Measurements from ENCODE around the gene PARD3B. TPM values are rescaled to one million over a fixed set of nuclear protein-coding genes. Genes with fewer than 3 reads are reported as not detected.

PARD3B gene
- total RNA-seq, 2 donors from 2014 or later = 14.7 to 25.0 TPM

DNA sequence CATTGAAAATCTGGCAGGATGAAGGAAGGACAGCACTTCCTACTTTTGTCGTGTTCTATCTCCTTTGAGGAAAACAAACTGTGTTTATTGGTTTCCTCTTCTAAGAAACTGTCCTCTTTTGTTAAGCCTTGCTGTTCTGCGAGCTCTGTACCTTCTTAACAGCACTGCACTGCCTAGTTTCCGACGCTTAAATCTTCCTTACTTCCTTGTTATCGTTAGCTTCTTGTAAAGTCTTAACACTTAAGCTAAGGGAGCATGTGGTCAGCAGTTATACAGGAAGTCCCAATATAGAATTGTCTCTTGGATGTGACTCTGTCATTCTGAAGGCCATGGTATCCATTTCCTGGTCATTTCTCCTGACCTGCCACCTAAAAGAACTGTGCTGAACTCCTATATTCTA lies 584.3 kb downstream of the PARD3B start:
- intact Hi-C loops (cut with DNase I) = no loop called here
- Histone ChIP-seq H3K27me3 (replicated peaks; ENCODE audit: insufficient read depth) (no peaks in the 10 kb centered on the region), H3K36me3 (no peaks in the 10 kb centered on the region), H3K27ac (no peak overlapping the region), H3K4me1 (replicated peaks) (no peaks in the 10 kb centered on the region), H3K4me3 (no peak overlapping the region), H3K9me3 (no peaks in the 10 kb centered on the region)
- WGBS = 67% methylated on average over 5 of the region's 5 CpGs
- no peak for DNase-seq (ENCODE audit: low spot score)
- TF ChIP-seq POLR2AphosphoS5 (IDR thresholded peaks at IDR 0.05) (no peak), CTCF (IDR thresholded peaks at IDR 0.05) (no peak), POLR2A (IDR thresholded peaks at IDR 0.05) (no peak)

DNA sequence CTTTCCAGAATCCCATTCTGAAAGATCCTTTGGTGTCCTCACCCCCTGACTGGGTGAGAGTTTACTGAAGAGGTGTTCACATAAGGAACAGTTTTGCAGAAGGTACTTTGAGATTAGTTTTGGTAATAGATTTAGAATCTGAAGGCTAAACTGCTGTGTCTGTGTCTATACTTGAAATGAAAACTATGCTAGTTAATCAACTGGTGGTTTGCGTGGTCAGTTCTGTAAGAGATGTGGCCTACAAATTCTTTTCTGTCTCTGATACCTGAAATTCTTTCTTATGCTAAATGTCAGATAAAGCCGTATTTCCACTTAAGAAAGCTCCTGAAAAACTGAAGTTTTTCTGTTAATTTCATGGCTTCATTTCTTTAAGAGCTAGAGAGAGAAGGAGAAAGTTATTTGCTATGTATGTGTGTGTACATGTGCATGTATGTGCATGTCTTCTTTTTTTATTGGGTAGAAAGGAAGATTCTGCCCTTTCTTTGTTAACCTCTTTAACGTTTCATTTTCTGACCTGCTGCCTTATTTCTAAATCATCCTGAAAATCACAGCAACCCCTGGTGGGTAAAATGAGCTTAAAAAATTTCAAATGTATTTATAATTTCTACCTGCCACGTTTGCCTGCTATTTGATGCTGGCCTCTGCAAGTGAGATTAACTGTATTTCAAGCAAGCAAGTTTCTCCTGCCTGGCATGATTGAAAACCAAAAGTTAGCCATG lies 585.0 kb downstream of the PARD3B start:
- TF ChIP-seq POLR2AphosphoS5 (IDR thresholded peaks at IDR 0.05) = no peak
- TF ChIP-seq CTCF (IDR thresholded peaks at IDR 0.05) = no peak
- no peak for TF ChIP-seq POLR2A (IDR thresholded peaks at IDR 0.05)
- Histone ChIP-seq H3K27me3 (replicated peaks; ENCODE audit: insufficient read depth) (no peaks in the 10 kb centered on the region), H3K4me3 (no peak overlapping the region), H3K27ac (no peak overlapping the region), H3K4me1 (replicated peaks) (no peaks in the 10 kb centered on the region), H3K9me3 (no peaks in the 10 kb centered on the region), H3K36me3 (no peaks in the 10 kb centered on the region)
- no peak for DNase-seq (ENCODE audit: low spot score)
- 60% methylated on average over 4 of the region's 4 CpGs for WGBS
- intact Hi-C loops (cut with DNase I) = no loop called here

DNA sequence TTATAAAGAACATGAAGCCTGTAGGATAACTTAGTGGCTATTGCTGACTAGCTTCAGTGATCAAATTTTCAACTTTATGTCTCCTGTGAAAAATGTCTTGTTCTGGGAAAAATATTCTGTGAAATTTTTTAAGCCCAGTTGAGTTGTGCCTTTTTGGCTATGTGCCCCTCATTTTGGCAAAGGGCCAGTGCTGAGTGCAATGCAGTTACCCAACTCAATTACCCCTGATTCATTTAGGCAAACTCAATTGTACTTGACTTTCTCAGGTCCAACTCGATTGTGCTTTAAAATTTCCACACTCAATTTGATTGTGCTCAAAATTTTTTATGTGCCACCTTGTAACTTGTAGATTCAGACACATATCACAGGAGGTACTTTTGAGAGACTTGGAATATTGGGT lies 588.3 kb downstream of the PARD3B start:
- no peaks in the 10 kb centered on the region for H3K36me3 ChIP-seq
- no peak overlapping the region for H3K27ac ChIP-seq
- no peak for DNase-seq (ENCODE audit: low spot score)
- no peaks in the 10 kb centered on the region for H3K4me1 ChIP-seq (replicated peaks)
- WGBS = 95% methylated on average over 1 of the region's 1 CpG
- H3K9me3 ChIP-seq = no peaks in the 10 kb centered on the region
- no peak for TF ChIP-seq POLR2A (IDR thresholded peaks at IDR 0.05)
- TF ChIP-seq CTCF (IDR thresholded peaks at IDR 0.05) = no peak
- no peak for TF ChIP-seq POLR2AphosphoS5 (IDR thresholded peaks at IDR 0.05)
- H3K4me3 ChIP-seq = no peak overlapping the region
- intact Hi-C loops (cut with DNase I) = no loop called here
- no peaks in the 10 kb centered on the region for H3K27me3 ChIP-seq (replicated peaks; ENCODE audit: insufficient read depth)

DNA sequence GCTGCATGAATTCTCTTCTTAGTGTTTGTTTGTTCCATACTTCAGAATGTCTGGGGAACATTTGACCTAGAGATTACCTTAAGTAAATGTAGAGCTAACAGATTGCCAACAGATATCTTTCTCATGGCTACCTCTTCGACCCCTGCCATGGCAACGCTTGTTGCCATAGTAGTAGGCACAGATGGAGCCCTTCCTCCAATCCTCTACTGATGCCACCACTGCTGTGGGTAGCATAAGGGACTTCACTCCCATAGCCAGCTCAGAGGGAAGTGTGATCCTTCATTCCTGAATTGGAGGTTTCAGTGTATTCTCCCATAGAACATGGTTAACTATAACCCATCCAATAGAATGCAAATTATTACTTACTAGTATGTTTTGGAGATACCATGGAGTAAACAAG lies 593.5 kb downstream of the PARD3B start:
- 93% methylated on average over 2 of the region's 2 CpGs for WGBS
- H3K9me3 ChIP-seq = no peaks in the 10 kb centered on the region
- H3K36me3 ChIP-seq = no peaks in the 10 kb centered on the region
- intact Hi-C loops (cut with DNase I) = no loop called here
- TF ChIP-seq POLR2A (IDR thresholded peaks at IDR 0.05) = no peak
- no peak for TF ChIP-seq POLR2AphosphoS5 (IDR thresholded peaks at IDR 0.05)
- no peak for TF ChIP-seq CTCF (IDR thresholded peaks at IDR 0.05)
- H3K27me3 ChIP-seq (replicated peaks; ENCODE audit: insufficient read depth) = no peaks in the 10 kb centered on the region
- H3K4me1 ChIP-seq (replicated peaks) = no peaks in the 10 kb centered on the region
- no peak overlapping the region for H3K4me3 ChIP-seq
- H3K27ac ChIP-seq = no peak overlapping the region
- DNase-seq (ENCODE audit: low spot score) = no peak

DNA sequence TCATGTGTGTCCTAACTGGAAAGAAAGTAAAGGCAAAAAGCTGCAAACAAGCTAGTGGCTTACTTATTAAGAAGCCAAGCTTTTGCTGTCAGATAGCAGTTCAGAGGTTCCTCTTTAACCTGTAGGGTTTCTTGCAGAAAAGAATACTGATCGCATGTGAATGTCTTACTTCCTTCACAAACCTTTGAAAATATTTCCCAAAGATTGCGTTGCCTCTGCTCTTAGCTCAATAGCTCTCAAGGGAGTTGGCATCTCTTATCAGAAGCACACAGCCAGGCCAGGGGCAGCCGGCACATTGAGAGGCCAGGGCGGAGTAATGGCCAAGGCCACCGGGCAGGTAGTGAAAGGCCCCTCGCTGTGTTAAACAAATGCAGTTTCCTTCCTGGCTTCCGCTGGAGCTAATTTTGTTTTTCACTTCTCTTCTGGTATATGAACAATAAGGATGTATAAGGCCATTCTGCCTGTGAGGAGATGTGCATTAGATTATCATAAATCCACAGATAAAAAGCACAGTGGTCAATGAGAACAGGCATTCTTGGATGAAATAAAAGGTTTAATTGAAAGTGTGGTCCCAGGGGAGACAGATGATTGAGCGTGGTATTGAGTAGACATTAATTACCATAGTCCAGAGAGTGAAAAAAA lies 594.7 kb downstream of the PARD3B start:
- Histone ChIP-seq H3K4me1 (replicated peaks) (no peaks in the 10 kb centered on the region), H3K27me3 (replicated peaks; ENCODE audit: insufficient read depth) (no peaks in the 10 kb centered on the region), H3K9me3 (no peaks in the 10 kb centered on the region), H3K4me3 (no peak overlapping the region), H3K27ac (no peak overlapping the region), H3K36me3 (no peaks in the 10 kb centered on the region)
- intact Hi-C loops (cut with DNase I) = no loop called here
- TF ChIP-seq POLR2AphosphoS5 (IDR thresholded peaks at IDR 0.05) (no peak), POLR2A (IDR thresholded peaks at IDR 0.05) (no peak), CTCF (IDR thresholded peaks at IDR 0.05) (no peak)
- no peak for DNase-seq (ENCODE audit: low spot score)
- WGBS = 67% methylated on average over 8 of the region's 8 CpGs

Measured in prostate gland (tissue), 2 donors.